ENCODE results near the gene RHOA.

- TF ChIP-seq CTCF (conservative IDR thresholded peaks at IDR 0.05; ENCODE audit: low read depth, low read length): no peak
- TF ChIP-seq EZH2phosphoT487 (IDR thresholded peaks at IDR 0.05; ENCODE audit: borderline replicate concordance, low read length): no peak
- TF ChIP-seq EZH2 (IDR thresholded peaks at IDR 0.05; ENCODE audit: low read length, unreplicated experiment): no peak
Measured at GRCh38 chr3:49339581-49339940, 72.2 kb downstream of the RHOA start.

All from PC-3 (cell line).